Endodermal cell (in vitro differentiated cells): ENCODE measurements around the gene OR6C6. TPM values are rescaled to one million over a fixed set of nuclear protein-coding genes. Genes with fewer than 3 reads are reported as not detected.

Experiments
- DNase-seq: peaks from one replicate; pipeline ENCODE4 v3.0.0-alpha.2; 2017
- H3K27ac ChIP-seq: 2 replicates; pipeline ENCODE4 v1.5.1; 2013; ENCODE audit warnings: mild to moderate bottlenecking, low read depth, low read length, moderate library complexity
- H3K27me3 ChIP-seq: 2 replicates; pipeline ENCODE4 v1.6.1; 2013; ENCODE audit warnings: mild to moderate bottlenecking, low read length, moderate library complexity; ENCODE audit not compliant: insufficient read depth, control insufficient read depth, poor library complexity, severe bottlenecking
- H3K36me3 ChIP-seq: 2 replicates; pipeline ENCODE4 v1.7.0; 2013; ENCODE audit warnings: mild to moderate bottlenecking, low read length, moderate library complexity; ENCODE audit not compliant: control insufficient read depth, insufficient read depth
- H3K4me1 ChIP-seq: one replicate; pipeline ENCODE4 v1.7.0; 2013; ENCODE audit warnings: low read length; ENCODE audit not compliant: control insufficient read depth, insufficient read depth
- H3K4me3 ChIP-seq: 2 replicates; pipeline ENCODE4 v1.5.1; 2013; ENCODE audit warnings: mild to moderate bottlenecking, low read length, moderate library complexity
- H3K9ac ChIP-seq: 2 replicates; pipeline ENCODE4 v1.6.1; 2013; ENCODE audit warnings: mild to moderate bottlenecking, low read length, moderate library complexity; ENCODE audit not compliant: poor library complexity, severe bottlenecking; ENCODE audit errors: extremely low read depth
- H3K9me3 ChIP-seq: 2 replicates; pipeline ENCODE4 v1.6.1; 2013; ENCODE audit warnings: mild to moderate bottlenecking, low read length, moderate library complexity; ENCODE audit not compliant: control insufficient read depth
- H3K27ac Mint-ChIP-seq: 2 replicates; pipeline ENCODE4 v1.8.0; 2020; ENCODE audit warnings: mixed read lengths
- H3K27me3 Mint-ChIP-seq: 2 replicates; pipeline ENCODE4 v1.8.0; 2021; ENCODE audit warnings: mild to moderate bottlenecking, mixed read lengths; ENCODE audit not compliant: insufficient read depth
- H3K36me3 Mint-ChIP-seq: 2 replicates; pipeline ENCODE4 v1.8.0; 2020; ENCODE audit warnings: low read depth, mixed read lengths
- H3K4me1 Mint-ChIP-seq: 2 replicates; pipeline ENCODE4 v1.8.0; 2020; ENCODE audit warnings: mixed read lengths
- H3K4me3 Mint-ChIP-seq: 2 replicates; pipeline ENCODE4 v1.8.0; 2020; ENCODE audit warnings: mild to moderate bottlenecking, moderate library complexity, mixed read lengths
- H3K9me3 Mint-ChIP-seq: 2 replicates; pipeline ENCODE4 v1.8.0; 2020; ENCODE audit warnings: mild to moderate bottlenecking, mixed read lengths
- WGBS, 2 experiments: methylation state at CpG; one replicate each; pipeline versions ENCODE4 v1.1.5 to v1.1.7; 2013; ENCODE audit warnings: missing lambda C conversion rate in 2 of 2, mixed read lengths in 1 of 2; ENCODE audit not compliant: insufficient coverage in 1 of 2, insufficient read length in 1 of 2; 5-methylcytosine and 5-hydroxymethylcytosine counted together
- total RNA-seq, 2 donors: library from RNA; stranded (reverse); fragmentation: NEBNext Ultra II Directional in 1 of 2; extraction: Animal tissue kit (Norgen Biotek cat#: 25700) in 1 of 2; gene quantifications; 2 replicates in 1 of 2; 3 replicates in 1 of 2; pipeline ENCODE4 v1.2.1, GENCODE V29; 2021
- TF ChIP-seq, protein P1 (sequence below): fragments of 200-600 bp; sonication (generic); conservative IDR thresholded peaks from 2 replicates; pipeline ENCODE4 v1.5.0; 2021; ENCODE audit warnings: antibody characterized with exemption, mild to moderate bottlenecking

OR6C6 gene
- total RNA-seq, 2 donors from 2014 or later = not detected

DNA sequence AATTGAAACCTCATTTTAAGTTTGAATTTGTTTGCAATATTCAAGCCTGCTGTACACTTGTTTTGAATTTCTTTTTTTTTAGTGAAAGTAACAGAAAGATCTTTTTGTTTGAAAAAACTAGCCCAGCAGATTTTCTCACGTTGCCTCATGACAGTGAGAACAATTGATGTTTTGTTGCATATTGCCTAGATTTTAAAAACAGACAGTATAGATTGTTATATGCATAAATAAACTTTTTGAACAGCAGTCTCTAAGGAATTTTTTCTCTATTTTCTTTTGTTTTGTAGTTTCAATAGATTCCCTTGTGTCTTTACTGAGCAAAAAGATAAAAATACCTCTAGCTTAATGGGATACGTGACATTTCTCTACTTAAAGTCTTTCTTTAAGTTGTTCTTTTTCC is 15.4 kb downstream of the OR6C6 start:
- no peak overlapping the region for H3K4me3 ChIP-seq
- no peaks in the 10 kb centered on the region for H3K4me1 ChIP-seq
- no peak overlapping the region for H3K27ac ChIP-seq
- H3K9ac ChIP-seq = no peak overlapping the region
- Mint-ChIP-seq H3K4me1 (no peaks in the 10 kb centered on the region), H3K27me3 (no peaks in the 10 kb centered on the region), H3K36me3 (no peaks in the 10 kb centered on the region), H3K27ac (no peak overlapping the region), H3K9me3 (peaks cover 7% of the 10 kb centered on the region), H3K4me3 (no peak overlapping the region)
- WGBS, 2 experiments = 83% methylated on average over 2 of the region's 2 CpGs; no CpG with 5 or more reads in 1 of the 2 experiments
- H3K36me3 ChIP-seq = no peaks in the 10 kb centered on the region
- H3K27me3 ChIP-seq = no peaks in the 10 kb centered on the region
- no peak for DNase-seq
- TF ChIP-seq, protein P1, sequence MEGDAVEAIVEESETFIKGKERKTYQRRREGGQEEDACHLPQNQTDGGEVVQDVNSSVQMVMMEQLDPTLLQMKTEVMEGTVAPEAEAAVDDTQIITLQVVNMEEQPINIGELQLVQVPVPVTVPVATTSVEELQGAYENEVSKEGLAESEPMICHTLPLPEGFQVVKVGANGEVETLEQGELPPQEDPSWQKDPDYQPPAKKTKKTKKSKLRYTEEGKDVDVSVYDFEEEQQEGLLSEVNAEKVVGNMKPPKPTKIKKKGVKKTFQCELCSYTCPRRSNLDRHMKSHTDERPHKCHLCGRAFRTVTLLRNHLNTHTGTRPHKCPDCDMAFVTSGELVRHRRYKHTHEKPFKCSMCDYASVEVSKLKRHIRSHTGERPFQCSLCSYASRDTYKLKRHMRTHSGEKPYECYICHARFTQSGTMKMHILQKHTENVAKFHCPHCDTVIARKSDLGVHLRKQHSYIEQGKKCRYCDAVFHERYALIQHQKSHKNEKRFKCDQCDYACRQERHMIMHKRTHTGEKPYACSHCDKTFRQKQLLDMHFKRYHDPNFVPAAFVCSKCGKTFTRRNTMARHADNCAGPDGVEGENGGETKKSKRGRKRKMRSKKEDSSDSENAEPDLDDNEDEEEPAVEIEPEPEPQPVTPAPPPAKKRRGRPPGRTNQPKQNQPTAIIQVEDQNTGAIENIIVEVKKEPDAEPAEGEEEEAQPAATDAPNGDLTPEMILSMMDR = no peak
- H3K9me3 ChIP-seq = no peaks in the 10 kb centered on the region

DNA sequence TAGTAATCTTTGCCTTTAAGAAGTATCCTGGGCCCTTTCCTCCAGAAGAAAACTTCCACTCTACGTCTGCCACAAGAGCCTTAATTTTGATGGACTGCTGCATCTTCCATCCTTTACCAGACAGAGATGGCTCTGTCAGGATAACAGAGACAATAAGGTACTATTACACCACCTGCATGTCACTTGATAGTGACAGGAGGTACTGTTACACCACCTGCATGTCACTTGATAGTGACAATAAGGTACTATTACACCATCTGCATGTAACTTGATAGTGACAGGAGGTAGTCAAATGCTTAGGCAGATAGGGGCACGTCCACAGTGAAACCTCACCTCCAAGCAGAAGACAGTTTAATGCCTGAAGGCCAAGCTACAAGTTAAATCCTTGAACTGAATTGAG is 38.1 kb downstream of the OR6C6 start:
- H3K9ac ChIP-seq = no peak overlapping the region
- WGBS, 2 experiments = 74 to 86% methylated on average over 2 of the region's 2 CpGs
- H3K36me3 ChIP-seq = no peaks in the 10 kb centered on the region
- Mint-ChIP-seq H3K4me3 (no peak overlapping the region), H3K27ac (no peak overlapping the region), H3K4me1 (no peaks in the 10 kb centered on the region), H3K36me3 (no peaks in the 10 kb centered on the region), H3K27me3 (no peaks in the 10 kb centered on the region), H3K9me3 (no peaks in the 10 kb centered on the region)
- H3K27ac ChIP-seq = no peak overlapping the region
- no peaks in the 10 kb centered on the region for H3K9me3 ChIP-seq
- H3K4me3 ChIP-seq = no peak overlapping the region
- no peak for DNase-seq
- TF ChIP-seq, protein P1 = no peak
- peaks cover 2% of the 10 kb centered on the region for H3K4me1 ChIP-seq
- no peaks in the 10 kb centered on the region for H3K27me3 ChIP-seq

DNA sequence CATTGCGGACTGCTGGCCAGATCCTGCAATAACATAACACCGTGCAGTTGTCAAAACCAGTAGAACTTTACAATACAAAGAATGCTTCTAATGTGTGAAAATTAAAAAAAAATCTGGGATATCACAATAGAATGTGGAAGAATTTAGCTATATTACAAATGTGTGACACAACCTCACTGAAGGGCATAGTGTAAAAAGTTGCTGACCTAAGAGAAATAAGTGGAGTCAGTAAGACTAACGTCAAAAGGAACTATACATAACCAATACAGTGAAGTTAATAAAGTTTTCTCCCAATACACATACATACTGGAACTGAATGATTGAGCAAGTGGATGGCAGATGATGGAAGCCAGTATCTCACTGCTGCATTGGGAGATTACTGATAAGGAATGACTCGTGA is 39.5 kb downstream of the OR6C6 start:
- no peak overlapping the region for H3K27ac Mint-ChIP-seq
- 97% methylated on average over 2 of the region's 4 CpGs; no CpG with 5 or more reads in 1 of the 2 experiments for WGBS, 2 experiments
- Histone ChIP-seq H3K27ac (no peak overlapping the region), H3K9me3 (no peaks in the 10 kb centered on the region), H3K27me3 (no peaks in the 10 kb centered on the region), H3K36me3 (no peaks in the 10 kb centered on the region), H3K4me3 (no peak overlapping the region), H3K9ac (no peak overlapping the region), H3K4me1 (no peaks in the 10 kb centered on the region)
- TF ChIP-seq, protein P1 = no peak
- H3K9me3 Mint-ChIP-seq = no peaks in the 10 kb centered on the region
- no peaks in the 10 kb centered on the region for H3K27me3 Mint-ChIP-seq
- no peak for DNase-seq
- no peak overlapping the region for H3K4me3 Mint-ChIP-seq
- no peaks in the 10 kb centered on the region for H3K4me1 Mint-ChIP-seq
- no peaks in the 10 kb centered on the region for H3K36me3 Mint-ChIP-seq
